Stimulated activated naive CD8-positive, alpha-beta T cell treated with anti-CD3 and anti-CD28 coated beads, Interleukin-15, amount 100 ng/mL, for 72 hours (primary cell): Measurements from ENCODE around the gene TRAF3.
"Not testable (repeated sequence)": the region's sequence is repeated elsewhere in the genome, so short reads cannot be mapped to it uniquely, and the experiment has no call there.

ENCODE experiments used
- ATAC-seq: fragments of 150-1000 bp; cut with Tn5 transposase; 2 replicates; pipeline ENCODE4 v1.10.0; 2021; ENCODE audit warnings: mild to moderate bottlenecking, moderate library complexity
- DNase-seq, 2 donors: peaks; one replicate each; pipeline ENCODE4 v3.0.0; 2021 to 2022
- H3K27ac Mint-ChIP-seq, 2 donors: one replicate each; pipeline ENCODE4 v1.8.0; 2022; ENCODE audit warnings: mild to moderate bottlenecking in 2 of 2, mixed read lengths in 2 of 2, moderate library complexity in 2 of 2
- H3K27me3 Mint-ChIP-seq: one replicate; pipeline ENCODE4 v1.8.0; 2022; ENCODE audit warnings: mixed read lengths
- H3K4me1 Mint-ChIP-seq: one replicate; pipeline ENCODE4 v1.8.0; 2022; ENCODE audit warnings: mild to moderate bottlenecking, mixed read lengths
- H3K4me3 Mint-ChIP-seq, 2 donors: one replicate each; pipeline ENCODE4 v1.8.0; 2022; ENCODE audit warnings: mild to moderate bottlenecking in 2 of 2, mixed read lengths in 2 of 2, moderate library complexity in 1 of 2
- H3K9me3 Mint-ChIP-seq, 2 donors: one replicate each; pipeline ENCODE4 v1.8.0; 2022; ENCODE audit warnings: mixed read lengths in 2 of 2

The TRAF3 gene

DNA sequence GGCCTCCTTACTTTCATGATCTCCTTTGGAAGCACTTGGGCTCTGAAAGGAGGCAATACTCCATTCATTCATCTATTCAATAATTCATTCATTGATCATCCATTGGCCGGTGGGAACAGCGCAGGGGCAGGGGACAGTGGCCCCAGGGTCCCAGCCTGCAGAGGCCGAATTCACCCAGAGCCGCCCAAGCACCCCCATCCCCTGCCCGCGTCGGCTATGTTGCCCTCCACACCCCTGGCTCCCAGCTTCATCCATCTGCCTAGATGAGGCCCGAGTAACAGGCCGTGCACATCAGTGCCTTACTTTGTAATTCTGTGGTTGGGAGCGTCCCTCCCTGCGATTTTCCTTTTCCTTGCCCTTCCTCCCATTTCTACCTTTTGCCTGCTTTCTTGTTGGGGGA lies 148.4 kb downstream of the TRAF3 start:
- DNase-seq, result no peak
- no peak for ATAC-seq
- H3K27ac Mint-ChIP-seq, result no peak overlapping the region
- peaks cover 10% of the 10 kb centered on the region for H3K4me1 Mint-ChIP-seq
- no peaks in the 10 kb centered on the region for H3K9me3 Mint-ChIP-seq
- no peak overlapping the region for H3K4me3 Mint-ChIP-seq
- peaks cover 48% of the 10 kb centered on the region for H3K27me3 Mint-ChIP-seq

- ATAC-seq, result no peak
- Mint-ChIP-seq H3K27me3 (peaks cover 48% of the 10 kb centered on the region), H3K4me1 (peaks cover 10% of the 10 kb centered on the region), H3K27ac (no peak overlapping the region), H3K9me3 (no peaks in the 10 kb centered on the region), H3K4me3 (no peak overlapping the region)
- DNase-seq, result no peak
Observed at GRCh38 chr14:102926104-102926503, 148.9 kb downstream of the TRAF3 start.

DNA sequence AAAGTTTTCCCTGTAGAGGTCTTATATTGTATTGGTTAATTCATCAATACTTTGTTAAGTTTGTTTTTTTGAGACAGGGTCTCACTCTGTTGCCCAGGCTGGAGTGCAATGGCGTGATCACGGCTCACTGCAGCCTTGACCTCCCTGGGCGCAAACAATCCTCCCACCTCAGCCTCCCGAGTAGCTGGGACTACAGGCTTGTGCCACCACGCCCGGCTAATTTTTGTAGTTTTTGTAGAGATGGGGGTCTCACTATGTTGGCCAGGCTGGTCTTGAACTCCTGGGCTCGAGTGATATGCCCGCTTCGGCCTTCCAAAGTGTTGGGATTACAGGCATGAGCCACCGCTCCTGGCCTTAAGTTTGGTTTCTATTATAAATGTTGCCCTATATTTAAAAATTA lies 149.6 kb downstream of the TRAF3 start:
- H3K27me3 Mint-ChIP-seq, result peaks cover 48% of the 10 kb centered on the region
- H3K4me1 Mint-ChIP-seq, DNase-seq, H3K27ac Mint-ChIP-seq, H3K4me3 Mint-ChIP-seq, ATAC-seq, H3K9me3 Mint-ChIP-seq: not testable (repeated sequence)

GRCh38 chr14:102927346-102927877 lies 150.2 kb downstream of the TRAF3 start:
- Mint-ChIP-seq H3K27ac (no peak overlapping the region), H3K4me3 (no peak overlapping the region), H3K4me1 (peaks cover 10% of the 10 kb centered on the region), H3K27me3 (peaks cover 48% of the 10 kb centered on the region), H3K9me3 (no peaks in the 10 kb centered on the region)
- DNase-seq (no peak), ATAC-seq (no peak)

GRCh38 chr14:102927878-102928411 lies 150.7 kb downstream of the TRAF3 start:
- H3K27me3 Mint-ChIP-seq, result peaks cover 46% of the 10 kb centered on the region
- H3K9me3 Mint-ChIP-seq, result no peaks in the 10 kb centered on the region

DNA sequence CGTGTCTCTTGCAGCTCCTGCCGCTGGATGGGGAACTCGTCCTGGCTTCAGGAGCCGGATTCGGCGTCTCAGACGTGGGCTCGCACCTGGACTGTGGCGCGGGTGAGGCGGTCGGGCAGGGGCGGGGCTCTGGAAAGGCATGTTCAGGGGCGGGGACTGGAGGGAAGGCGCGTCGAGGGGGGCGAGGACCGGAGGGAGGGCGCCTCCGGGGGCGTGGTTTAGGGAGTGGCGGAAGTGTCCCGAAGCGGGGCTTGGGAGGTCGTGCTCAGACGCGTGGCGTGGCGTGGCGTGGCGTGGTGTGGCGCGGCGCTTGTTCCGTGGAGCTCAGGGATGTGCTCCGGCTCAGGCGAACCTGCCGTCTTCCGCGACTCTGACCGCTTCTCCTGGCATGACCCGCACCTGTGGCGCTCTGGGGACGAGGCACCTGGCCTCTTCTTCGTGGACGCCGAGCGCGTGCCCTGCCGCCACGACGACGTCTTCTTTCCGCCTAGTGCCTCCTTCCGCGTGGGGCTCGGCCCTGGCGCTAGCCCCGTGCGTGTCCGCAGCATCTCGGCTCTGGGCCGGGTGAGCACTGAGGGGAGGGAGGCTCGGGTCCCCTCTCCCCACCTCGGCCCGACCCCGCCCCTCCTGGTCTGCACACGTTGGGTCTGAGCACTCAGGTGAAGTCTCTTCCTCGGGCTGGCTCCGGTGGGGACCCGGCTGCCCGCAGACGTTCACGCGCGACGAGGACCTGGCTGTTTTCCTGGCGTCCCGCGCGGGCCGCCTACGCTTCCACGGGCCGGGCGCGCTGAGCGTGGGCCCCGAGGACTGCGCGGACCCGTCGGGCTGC lies 151.4 kb downstream of the TRAF3 start:
- H3K4me3 Mint-ChIP-seq, result peak overlapping the region; percentile 63 to 69
- peaks cover 5% of the 10 kb centered on the region for H3K4me1 Mint-ChIP-seq
- no peak overlapping the region for H3K27ac Mint-ChIP-seq
- peaks cover 41% of the 10 kb centered on the region for H3K27me3 Mint-ChIP-seq
- peak; percentile 68 for ATAC-seq
- H3K9me3 Mint-ChIP-seq, result no peaks in the 10 kb centered on the region
- peak; percentile 63 to 65 for DNase-seq

More at GRCh38 chr14:102927878-102928411, 150.7 kb downstream of the TRAF3 start:
- peak overlapping the region; percentile 63 to 69 for H3K4me3 Mint-ChIP-seq
- peaks cover 9% of the 10 kb centered on the region for H3K4me1 Mint-ChIP-seq
- DNase-seq (no peak), ATAC-seq (peak; percentile 30)
- H3K27ac Mint-ChIP-seq, result no peak overlapping the region

DNA sequence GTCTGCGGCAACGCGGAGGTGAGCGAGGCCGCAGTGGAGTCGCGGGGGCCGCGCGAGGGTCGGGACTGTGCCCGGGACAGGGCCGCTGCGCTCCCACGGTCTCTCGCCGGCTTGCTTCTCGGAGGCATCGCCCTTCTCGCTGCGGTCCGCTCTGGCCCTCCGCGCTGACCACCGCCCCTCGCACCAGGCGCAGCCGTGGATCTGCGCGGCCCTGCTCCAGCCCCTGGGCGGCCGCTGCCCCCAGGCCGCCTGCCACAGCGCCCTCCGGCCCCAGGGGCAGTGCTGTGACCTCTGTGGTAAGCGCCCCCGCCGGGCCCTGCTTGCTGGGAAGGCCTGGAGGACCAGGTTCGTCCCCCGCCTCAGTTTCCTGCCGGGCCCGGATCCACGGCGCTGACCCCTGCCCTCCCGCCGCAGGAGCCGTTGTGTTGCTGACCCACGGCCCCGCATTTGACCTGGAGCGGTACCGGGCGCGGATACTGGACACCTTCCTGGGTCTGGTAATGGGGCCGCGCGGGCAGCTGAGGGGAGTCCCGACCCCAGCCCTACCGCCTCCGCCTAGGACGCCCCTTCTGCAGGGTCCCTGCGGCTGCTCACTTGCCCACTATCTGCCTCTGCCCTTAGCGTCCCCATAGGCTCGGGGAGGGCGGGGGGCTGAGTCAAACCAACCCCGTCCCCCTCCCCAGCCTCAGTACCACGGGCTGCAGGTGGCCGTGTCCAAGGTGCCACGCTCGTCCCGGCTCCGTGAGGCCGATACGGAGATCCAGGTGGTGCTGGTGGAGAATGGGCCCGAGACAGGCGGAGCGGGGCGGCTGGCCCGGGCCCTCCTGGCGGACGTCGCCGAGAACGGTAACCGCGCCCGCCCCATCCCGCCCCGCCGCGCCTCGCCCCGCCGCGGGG lies 152.2 kb downstream of the TRAF3 start:
- H3K27me3 Mint-ChIP-seq, result peaks cover 35% of the 10 kb centered on the region
- H3K4me3 Mint-ChIP-seq, result peak overlapping the region in 1 of 2 donors; percentile 69
- H3K27ac Mint-ChIP-seq, result peak overlapping the region in 1 of 2 donors; percentile 59
- H3K4me1 Mint-ChIP-seq, result peaks cover 5% of the 10 kb centered on the region
- ATAC-seq (peak; percentile 10), DNase-seq (no peak)
- no peaks in the 10 kb centered on the region for H3K9me3 Mint-ChIP-seq

DNA sequence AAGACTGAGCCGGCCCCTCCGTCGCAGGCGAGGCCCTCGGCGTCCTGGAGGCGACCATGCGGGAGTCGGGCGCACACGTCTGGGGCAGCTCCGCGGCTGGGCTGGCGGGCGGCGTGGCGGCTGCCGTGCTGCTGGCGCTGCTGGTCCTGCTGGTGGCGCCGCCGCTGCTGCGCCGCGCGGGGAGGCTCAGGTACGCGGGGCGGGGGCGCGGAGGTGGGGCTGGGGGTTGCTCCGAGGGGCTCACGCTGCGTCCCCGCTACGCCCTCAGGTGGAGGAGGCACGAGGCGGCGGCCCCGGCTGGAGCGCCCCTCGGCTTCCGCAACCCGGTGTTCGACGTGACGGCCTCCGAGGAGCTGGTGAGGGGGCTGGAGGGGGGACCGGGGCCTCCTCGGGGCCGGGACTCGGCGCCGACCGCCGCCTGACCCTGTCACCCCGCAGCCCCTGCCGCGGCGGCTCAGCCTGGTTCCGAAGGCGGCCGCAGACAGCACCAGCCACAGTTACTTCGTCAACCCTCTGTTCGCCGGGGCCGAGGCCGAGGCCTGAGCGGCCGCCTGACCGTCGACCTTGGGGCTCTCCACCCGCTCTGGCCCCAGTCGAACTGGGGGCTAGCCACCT lies 153.0 kb downstream of the TRAF3 start:
- H3K4me1 Mint-ChIP-seq, result peaks cover 5% of the 10 kb centered on the region
- ATAC-seq (peak; percentile 6), DNase-seq (no peak)
- H3K9me3 Mint-ChIP-seq, result no peaks in the 10 kb centered on the region
- no peak overlapping the region for H3K27ac Mint-ChIP-seq
- peaks cover 33% of the 10 kb centered on the region for H3K27me3 Mint-ChIP-seq
- no peak overlapping the region for H3K4me3 Mint-ChIP-seq

GRCh38 chr14:102930753-102931579 lies 153.7 kb downstream of the TRAF3 start:
- ATAC-seq, result no peak
- no peak for DNase-seq
- Mint-ChIP-seq H3K4me1 (peaks cover 5% of the 10 kb centered on the region), H3K4me3 (no peak overlapping the region), H3K27me3 (peaks cover 25% of the 10 kb centered on the region), H3K27ac (no peak overlapping the region), H3K9me3 (no peaks in the 10 kb centered on the region)

- H3K4me1 Mint-ChIP-seq, result peaks cover 5% of the 10 kb centered on the region
- no peak overlapping the region for H3K27ac Mint-ChIP-seq
- peaks cover 18% of the 10 kb centered on the region for H3K27me3 Mint-ChIP-seq
Observed at GRCh38 chr14:102931580-102932285, 154.5 kb downstream of the TRAF3 start.

GRCh38 chr14:102932484-102933248 lies 155.4 kb downstream of the TRAF3 start:
- peaks cover 5% of the 10 kb centered on the region for H3K4me1 Mint-ChIP-seq
- DNase-seq (no peak), ATAC-seq (no peak)
- no peak overlapping the region for H3K4me3 Mint-ChIP-seq
- no peaks in the 10 kb centered on the region for H3K9me3 Mint-ChIP-seq
- no peak overlapping the region for H3K27ac Mint-ChIP-seq
- peaks cover 8% of the 10 kb centered on the region for H3K27me3 Mint-ChIP-seq

More at GRCh38 chr14:102931580-102932285, 154.5 kb downstream of the TRAF3 start:
- Mint-ChIP-seq H3K4me3 (no peak overlapping the region), H3K9me3 (no peaks in the 10 kb centered on the region)
- no peak for DNase-seq
- no peak for ATAC-seq

DNA sequence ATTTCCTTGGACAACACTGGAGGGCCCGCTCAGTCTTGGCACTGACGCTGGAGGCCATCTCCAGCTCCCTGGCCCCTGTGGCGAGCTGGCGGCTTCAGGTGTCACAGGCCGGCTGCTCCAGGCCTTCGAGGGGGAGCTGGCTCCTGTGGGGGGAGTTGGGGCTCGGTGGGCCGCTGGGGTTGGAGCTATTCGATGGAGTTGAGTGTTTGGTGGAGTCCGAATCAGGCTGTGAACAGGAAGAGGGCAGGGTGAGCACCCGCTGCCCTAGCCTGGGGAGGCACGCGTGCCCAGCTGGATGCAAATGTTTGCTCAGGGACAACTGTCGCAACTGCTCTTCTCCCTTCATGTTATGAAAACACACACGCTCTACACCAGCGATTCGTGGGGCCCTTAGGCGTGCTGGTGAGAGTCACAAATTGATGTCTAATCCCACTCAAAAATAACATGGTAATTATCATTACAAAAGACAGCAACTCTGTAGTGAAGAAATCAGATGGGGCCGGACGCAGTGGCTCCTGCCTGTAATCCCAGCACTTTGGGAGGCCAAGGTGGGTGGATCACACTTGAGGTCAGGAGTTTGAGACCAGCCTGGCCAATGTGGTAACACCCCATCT lies 156.5 kb downstream of the TRAF3 start:
- DNase-seq, result no peak
- ATAC-seq, result no peak

DNA sequence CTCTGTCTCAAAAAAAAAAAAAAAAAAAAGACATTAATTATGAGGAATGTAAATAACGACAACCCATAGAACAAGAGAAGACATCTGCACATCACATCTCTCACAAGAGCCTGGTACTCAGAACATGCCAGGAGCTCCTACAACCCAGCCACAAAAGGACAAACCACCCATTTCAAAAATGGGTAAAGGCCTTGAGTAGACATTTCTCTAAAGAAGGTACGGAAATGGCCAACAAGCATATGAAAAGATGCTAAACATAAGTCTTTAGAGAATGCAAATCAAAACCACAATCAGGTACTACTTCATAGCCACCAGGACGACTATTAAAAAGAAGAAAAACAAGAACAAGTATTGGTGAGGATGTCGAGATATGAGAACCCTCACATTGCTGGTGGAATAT lies 158.5 kb downstream of the TRAF3 start:
- no peaks in the 10 kb centered on the region for H3K9me3 Mint-ChIP-seq
- H3K4me1 Mint-ChIP-seq, result no peaks in the 10 kb centered on the region
- DNase-seq (no peak), ATAC-seq (no peak)
- no peak overlapping the region for H3K27ac Mint-ChIP-seq
- no peaks in the 10 kb centered on the region for H3K27me3 Mint-ChIP-seq
- H3K4me3 Mint-ChIP-seq, result no peak overlapping the region

More for the DNA sequence above, 156.5 kb downstream of the TRAF3 start:
- H3K27ac Mint-ChIP-seq, result no peak overlapping the region
- no peaks in the 10 kb centered on the region for H3K27me3 Mint-ChIP-seq
- H3K9me3 Mint-ChIP-seq, result no peaks in the 10 kb centered on the region
- no peak overlapping the region for H3K4me3 Mint-ChIP-seq
- peaks cover under 1% of the 10 kb centered on the region for H3K4me1 Mint-ChIP-seq
